Coronary artery (tissue), 2 donors: ENCODE results near the gene ACER1.
"Not testable (repeated sequence)": the region's sequence is repeated elsewhere in the genome, so short reads cannot be mapped to it uniquely, and the experiment has no call there.

Experiments used
- DNase-seq: peaks from one replicate; pipeline ENCODE4 v3.0.0-alpha.2; 2017; ENCODE audit warnings: low spot score
- H3K27ac ChIP-seq, 2 donors: fragments of 200-600 bp; sonication (generic); one replicate each; pipeline ENCODE4 v1.5.1; 2016 to 2019
- H3K4me3 ChIP-seq: fragments of 200-600 bp; sonication (generic); 2 replicates; pipeline ENCODE4 v1.5.1; 2016; ENCODE audit warnings: mild to moderate bottlenecking, moderate library complexity
- TF ChIP-seq, protein P1 (sequence below): fragments of 200-600 bp; sonication (generic); IDR thresholded peaks from one replicate; pipeline ENCODE4 v1.5.1; 2019; ENCODE audit warnings: antibody characterized with exemption

Gene ACER1

DNA sequence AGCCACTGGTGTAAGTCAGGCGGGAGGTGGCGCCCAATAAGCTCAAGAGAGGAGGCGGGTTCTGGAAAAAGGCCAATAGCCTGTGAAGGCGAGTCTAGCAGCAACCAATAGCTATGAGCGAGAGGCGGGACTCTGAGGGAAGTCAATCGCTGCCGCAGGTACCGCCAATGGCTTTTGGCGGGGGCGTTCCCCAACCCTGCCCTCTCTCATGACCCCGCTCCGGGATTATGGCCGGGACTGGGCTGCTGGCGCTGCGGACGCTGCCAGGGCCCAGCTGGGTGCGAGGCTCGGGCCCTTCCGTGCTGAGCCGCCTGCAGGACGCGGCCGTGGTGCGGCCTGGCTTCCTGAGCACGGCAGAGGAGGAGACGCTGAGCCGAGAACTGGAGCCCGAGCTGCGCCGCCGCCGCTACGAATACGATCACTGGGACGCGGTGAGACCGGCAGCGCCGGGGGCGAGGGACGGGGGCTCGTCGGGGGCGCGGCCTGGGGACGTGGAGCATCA, 39.2 kb upstream of the ACER1 start, which contains the start of gene ALKBH7:
Gene ALKBH7 (plus strand): TSS at position 201 of the 502 bp plus-strand sequence. CDS start 27 bp downstream, at position 228.
- Histone ChIP-seq H3K4me3 (peak within 1 kb of the TSS; percentile 95), H3K27ac (peak within 1 kb of the TSS; percentile 94 to 100)
- TF ChIP-seq, protein P1, sequence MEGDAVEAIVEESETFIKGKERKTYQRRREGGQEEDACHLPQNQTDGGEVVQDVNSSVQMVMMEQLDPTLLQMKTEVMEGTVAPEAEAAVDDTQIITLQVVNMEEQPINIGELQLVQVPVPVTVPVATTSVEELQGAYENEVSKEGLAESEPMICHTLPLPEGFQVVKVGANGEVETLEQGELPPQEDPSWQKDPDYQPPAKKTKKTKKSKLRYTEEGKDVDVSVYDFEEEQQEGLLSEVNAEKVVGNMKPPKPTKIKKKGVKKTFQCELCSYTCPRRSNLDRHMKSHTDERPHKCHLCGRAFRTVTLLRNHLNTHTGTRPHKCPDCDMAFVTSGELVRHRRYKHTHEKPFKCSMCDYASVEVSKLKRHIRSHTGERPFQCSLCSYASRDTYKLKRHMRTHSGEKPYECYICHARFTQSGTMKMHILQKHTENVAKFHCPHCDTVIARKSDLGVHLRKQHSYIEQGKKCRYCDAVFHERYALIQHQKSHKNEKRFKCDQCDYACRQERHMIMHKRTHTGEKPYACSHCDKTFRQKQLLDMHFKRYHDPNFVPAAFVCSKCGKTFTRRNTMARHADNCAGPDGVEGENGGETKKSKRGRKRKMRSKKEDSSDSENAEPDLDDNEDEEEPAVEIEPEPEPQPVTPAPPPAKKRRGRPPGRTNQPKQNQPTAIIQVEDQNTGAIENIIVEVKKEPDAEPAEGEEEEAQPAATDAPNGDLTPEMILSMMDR: no peak
- DNase-seq: peak; percentile 99

DNA sequence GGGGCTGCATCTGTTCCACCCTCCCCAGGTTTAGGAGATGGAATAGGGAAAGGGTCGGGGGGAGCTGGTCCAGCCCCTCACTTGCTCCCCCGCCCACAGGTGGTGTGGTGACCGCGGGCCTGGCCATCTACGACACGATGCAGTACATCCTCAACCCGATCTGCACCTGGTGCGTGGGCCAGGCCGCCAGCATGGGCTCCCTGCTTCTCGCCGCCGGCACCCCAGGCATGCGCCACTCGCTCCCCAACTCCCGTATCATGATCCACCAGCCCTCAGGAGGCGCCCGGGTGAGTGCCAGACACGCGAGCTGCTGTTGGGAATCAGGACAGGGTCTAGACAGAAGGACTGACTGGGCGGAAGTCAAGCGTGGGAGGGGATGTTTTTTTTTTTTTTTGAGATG, 30.9 kb upstream of the ACER1 start:
- H3K4me3 ChIP-seq: no peak overlapping the region
- DNase-seq: no peak
- no peak overlapping the region for H3K27ac ChIP-seq
- TF ChIP-seq, protein P1: no peak

DNA sequence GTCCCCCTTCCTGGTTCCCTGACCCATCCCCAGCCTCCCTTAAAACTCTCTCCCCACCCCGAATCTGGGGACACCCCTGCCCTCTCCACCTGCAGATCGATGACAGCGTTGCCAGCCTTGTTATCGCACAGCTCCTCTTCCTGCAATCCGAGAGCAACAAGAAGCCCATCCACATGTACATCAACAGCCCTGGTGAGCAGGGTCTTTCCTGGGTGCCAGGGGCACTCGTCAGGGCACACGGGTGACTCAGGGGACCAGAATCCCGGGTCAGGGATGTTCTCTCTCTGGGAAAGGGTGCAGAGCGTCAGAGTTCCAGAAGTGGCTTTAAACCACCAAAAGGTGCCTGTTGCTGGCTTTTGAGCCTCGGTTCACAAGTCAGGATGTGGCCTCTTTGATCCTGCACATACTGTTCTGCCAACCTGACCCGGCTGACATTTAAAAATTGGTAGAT, 29.0 kb upstream of the ACER1 start:
- DNase-seq: no peak
- TF ChIP-seq, protein P1: no peak
- peak overlapping the region; percentile 85 to 96 for H3K27ac ChIP-seq
- H3K4me3 ChIP-seq: peak overlapping the region; percentile 98

DNA sequence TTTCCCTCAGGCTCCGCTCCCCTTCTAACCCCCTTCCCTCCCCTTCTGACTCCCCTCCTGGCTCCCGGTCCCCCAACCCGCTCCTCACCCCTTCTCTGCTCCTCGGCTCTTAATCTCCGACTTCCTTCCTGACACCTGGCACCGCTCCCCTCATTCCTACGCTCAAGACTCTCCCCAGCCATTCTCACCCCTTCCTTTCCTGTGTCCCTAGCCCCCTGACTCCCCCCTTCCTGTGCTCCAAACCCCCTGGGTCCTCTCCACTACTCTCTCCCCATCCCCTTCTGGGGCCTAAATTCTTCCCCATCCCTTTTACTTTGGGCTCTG, 28.6 kb upstream of the ACER1 start:
- no peak for DNase-seq
- Histone ChIP-seq H3K27ac (peak overlapping the region; percentile 85 to 96), H3K4me3 (peak overlapping the region; percentile 98)
- TF ChIP-seq, protein P1: no peak

DNA sequence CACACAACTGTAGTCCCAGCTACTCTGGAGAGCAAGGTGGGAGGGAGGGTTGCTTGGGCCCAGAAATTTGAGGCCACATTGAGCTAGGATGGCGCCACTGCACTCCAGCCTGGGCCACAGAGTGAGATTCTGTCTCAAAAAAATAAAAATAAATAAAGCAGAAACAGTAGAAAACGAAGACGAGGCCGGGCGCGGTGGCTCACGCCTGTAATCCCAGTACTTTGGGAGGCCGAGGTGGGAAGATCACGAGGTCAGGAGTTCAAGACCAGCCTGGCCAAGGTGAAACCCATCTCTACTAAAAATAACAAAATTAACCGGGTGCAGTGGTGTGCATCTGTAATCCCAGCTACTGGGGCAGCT, 27.4 kb upstream of the ACER1 start:
- peak overlapping the region; percentile 98 for H3K4me3 ChIP-seq
- peak overlapping the region; percentile 85 to 96 for H3K27ac ChIP-seq
- not testable (repeated sequence) for DNase-seq

DNA sequence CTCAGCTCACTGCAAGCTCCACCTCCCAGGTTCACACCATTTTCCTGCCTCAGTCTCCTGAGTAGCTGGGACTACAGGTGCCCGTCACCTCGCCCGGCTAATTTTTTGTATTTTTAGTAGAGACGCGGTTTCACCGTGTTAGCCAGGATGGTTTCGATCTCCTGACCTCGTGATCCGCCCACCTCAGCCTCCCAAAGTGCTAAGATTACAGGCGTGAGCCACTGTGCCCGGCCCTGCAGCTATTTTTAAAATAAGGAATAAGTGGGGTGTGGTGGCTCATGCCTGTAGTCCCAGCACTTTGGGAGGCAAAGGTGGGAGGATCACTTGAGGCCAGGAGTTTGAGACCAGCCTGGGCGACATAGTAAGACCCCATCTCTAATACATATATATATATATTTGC, 27.0 kb upstream of the ACER1 start:
- not testable (repeated sequence) for H3K27ac ChIP-seq, H3K4me3 ChIP-seq, DNase-seq

DNA sequence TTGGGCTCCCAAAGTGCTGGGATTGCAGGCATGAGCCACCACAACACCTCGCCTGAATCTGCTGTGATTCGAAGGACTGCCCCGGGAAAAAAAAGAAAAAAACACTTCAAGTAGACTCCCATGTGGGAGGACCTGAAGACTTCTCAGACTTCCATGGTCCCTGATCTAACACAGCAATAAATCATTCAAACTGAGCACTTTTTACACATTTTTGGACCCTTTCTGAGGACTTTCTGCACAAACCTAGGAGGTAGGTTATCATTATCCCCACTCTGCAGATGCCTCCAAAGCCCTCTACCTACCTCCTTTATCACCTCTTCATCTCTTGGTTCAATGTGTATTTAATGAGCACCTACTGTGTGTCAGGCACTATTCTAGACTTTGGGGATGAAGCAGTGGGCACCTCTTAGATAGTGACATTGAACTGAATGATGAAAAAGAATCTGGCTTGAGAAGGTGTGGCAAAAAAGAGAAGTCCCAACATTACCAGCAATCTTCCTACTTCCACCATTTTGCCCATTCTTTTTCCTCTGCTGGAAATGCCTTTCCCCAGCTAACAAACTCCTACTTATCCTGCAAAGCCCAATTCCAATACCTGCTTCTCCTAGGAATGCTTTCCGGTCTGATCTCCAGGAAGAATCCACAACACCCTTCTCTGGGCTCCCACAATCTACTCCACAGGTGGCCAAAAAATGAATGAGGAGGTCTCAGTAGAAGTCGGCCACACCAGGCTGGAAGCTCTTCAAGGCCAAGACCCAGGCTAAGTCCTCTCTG, 26.3 kb upstream of the ACER1 start:
- Histone ChIP-seq H3K4me3 (no peak overlapping the region), H3K27ac (no peak overlapping the region)
- TF ChIP-seq, protein P1: no peak
- DNase-seq: no peak

DNA sequence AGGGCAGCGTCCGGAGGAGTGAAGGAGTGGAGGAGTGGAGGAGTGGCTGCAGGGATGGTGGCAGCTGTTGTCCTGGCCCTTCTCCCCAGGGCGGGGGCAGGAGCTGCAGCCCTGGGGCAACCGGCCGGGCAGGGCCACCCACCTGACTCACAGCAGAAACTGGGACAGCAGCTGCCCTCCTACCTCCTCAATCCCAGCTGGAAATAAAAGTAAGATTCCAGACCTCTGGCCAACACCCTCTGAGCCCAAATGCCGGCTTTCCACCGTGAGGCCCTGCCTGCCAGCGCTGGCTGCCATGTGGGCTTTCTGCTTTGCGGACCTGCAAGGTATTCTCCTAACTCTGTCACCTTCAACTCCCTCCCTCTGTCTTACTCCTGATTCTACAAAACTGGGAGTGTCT, 24.6 kb upstream of the ACER1 start:
- H3K27ac ChIP-seq: no peak overlapping the region
- TF ChIP-seq, protein P1: no peak
- no peak overlapping the region for H3K4me3 ChIP-seq
- DNase-seq: no peak
